K562 (cell line): ENCODE results near the gene ZKSCAN3. TPM values are rescaled to one million over a fixed set of nuclear protein-coding genes. Genes with fewer than 3 reads are reported as not detected.

ENCODE experiments used
- ATAC-seq: fragments of 200-7000 bp; cut with Tn5 transposase; 3 replicates; pipeline ENCODE4 v1.9.1; 2020; ENCODE audit warnings: moderate library complexity
- BruUV-seq: library from RNA; stranded (reverse); fragments of 400-500 nt; replicated peaks from 2 replicates; lab custom pipeline; 2021; lab: Mats Ljungman, UMichigan
- CTCF ChIA-PET: fragments of 300-600 bp; formaldehyde crosslinking; extraction: SDS; loops from one replicate; lab custom pipeline; 2021; ENCODE audit warnings: low intra/inter-chr PET ratio; lab: Yijun Ruan, JAX
- POLR2A ChIA-PET: fragments of 300-600, 350-650 bp; sonication (Branson Sonifier 250); formaldehyde crosslinking; extraction: SDS; loops from one replicate; lab custom pipeline; 2021; ENCODE audit warnings: antibody characterized with exemption, inconsistent platforms; lab: Yijun Ruan, JAX
- DNase-seq, 4 experiments: peaks; one replicate each; pipeline versions ENCODE4 v3.0.0 to v3.0.0-alpha.2; 2011 to 2018; ENCODE audit warnings: low spot score in 3 of 4, mixed read lengths in 3 of 4; ENCODE audit errors: extremely low read depth in 1 of 4
- FAIRE-seq: peaks from 2 replicates; lab custom pipeline; 2011; peaks lifted over from hg19 to GRCh38; lab: Jason Lieb, UNC
- H2AFZ ChIP-seq: 2 replicates; pipeline ENCODE4 v1.6.0; 2011; ENCODE audit warnings: low read depth, low read length, control low read depth, inconsistent platforms
- H3K27ac ChIP-seq: fragments of 200-600 bp; 3 replicates; pipeline ENCODE4 v1.8.0; 2011; ENCODE audit warnings: low read depth, mild to moderate bottlenecking, control low read depth, inconsistent platforms, low read length, moderate library complexity, mixed read lengths; ENCODE audit errors: extremely low read depth
- H3K27me3 ChIP-seq, 2 experiments: fragments of 300-600 bp in 1 of 2; 2 replicates in 1 of 2; 3 replicates in 1 of 2; pipeline versions ENCODE4 v1.6.0 to v1.8.0; 2011; ENCODE audit warnings: inconsistent platforms in 2 of 2, low read length in 2 of 2, mild to moderate bottlenecking in 1 of 2, mixed read lengths in 1 of 2, moderate library complexity in 1 of 2; ENCODE audit not compliant: control insufficient read depth in 2 of 2, insufficient read depth in 2 of 2
- H3K36me3 ChIP-seq: fragments of 300-600 bp; 3 replicates; pipeline ENCODE4 v1.8.0; 2011; ENCODE audit warnings: mild to moderate bottlenecking, low read length, inconsistent platforms; ENCODE audit not compliant: control insufficient read depth, insufficient read depth
- H3K4me1 ChIP-seq, 2 experiments: fragments of 200-600 bp in 1 of 2; replicated peaks in 1 of 2; 2 replicates in 1 of 2; 3 replicates in 1 of 2; pipeline versions ENCODE4 v1.5.1 to v1.8.0; 2011; ENCODE audit warnings: inconsistent platforms in 2 of 2, low read length in 2 of 2, mild to moderate bottlenecking in 1 of 2, mixed read lengths in 1 of 2, moderate library complexity in 1 of 2; ENCODE audit not compliant: control insufficient read depth in 2 of 2, insufficient read depth in 2 of 2
- H3K4me2 ChIP-seq: 2 replicates; pipeline ENCODE4 v1.6.1; 2011; ENCODE audit warnings: low read length, control low read depth, inconsistent platforms, mixed read lengths; ENCODE audit not compliant: insufficient read depth
- H3K4me3 ChIP-seq: fragments of 200-600 bp; sonication (generic), shearing (Covaris generic); 2 replicates; pipeline ENCODE4 v1.5.1; 2016; ENCODE audit warnings: control low read depth, inconsistent platforms
- H3K79me2 ChIP-seq: fragments of 200-600 bp; 3 replicates; pipeline ENCODE4 v1.8.0; 2011; ENCODE audit warnings: low read length, inconsistent platforms; ENCODE audit not compliant: control insufficient read depth, insufficient read depth
- H3K9ac ChIP-seq, 2 experiments: 2 replicates each; pipeline versions ENCODE4 v1.6.0 to v1.6.1; 2011; ENCODE audit warnings: low read depth in 2 of 2, low read length in 2 of 2, control low read depth in 1 of 2, inconsistent platforms in 1 of 2, mild to moderate bottlenecking in 1 of 2, mixed read lengths in 1 of 2; ENCODE audit not compliant: insufficient read depth in 1 of 2
- H3K9me1 ChIP-seq: one replicate; pipeline ENCODE4 v1.6.0; 2011; ENCODE audit warnings: inconsistent platforms, mild to moderate bottlenecking, low read length, moderate library complexity; ENCODE audit not compliant: control insufficient read depth, insufficient read depth
- H3K9me3 ChIP-seq: replicated peaks from 2 replicates; pipeline ENCODE4 v1.5.1; 2011; ENCODE audit warnings: low read depth, low read length, inconsistent platforms; ENCODE audit not compliant: control insufficient read depth, insufficient read depth
- H4K20me1 ChIP-seq: replicated peaks from 2 replicates; pipeline ENCODE4 v1.6.1; 2011; ENCODE audit warnings: low read length, inconsistent platforms, mixed read lengths; ENCODE audit not compliant: control insufficient read depth, insufficient read depth
- ARID1B ChIP-seq: fragments of 450-650 bp; IDR thresholded peaks from 2 replicates; pipeline ENCODE4 v1.6.1; 2016; ENCODE audit warnings: antibody characterized with exemption, mild to moderate bottlenecking, inconsistent platforms
- CBX2 ChIP-seq: fragments of 200-600 bp; sonication (generic); IDR thresholded peaks from one replicate; pipeline ENCODE4 v1.6.1; 2012; ENCODE audit warnings: mild to moderate bottlenecking, low read length, inconsistent platforms; ENCODE audit not compliant: insufficient read depth, poor library complexity, severe bottlenecking
- HDAC1 ChIP-seq, 2 experiments: fragments of 450-650 bp; IDR thresholded peaks; 2 replicates each; pipeline ENCODE4 v1.6.1; 2016 to 2017; ENCODE audit warnings: inconsistent platforms in 1 of 2, mild to moderate bottlenecking in 1 of 2, moderate library complexity in 1 of 2
- HDAC2 ChIP-seq: fragments of 450-650 bp; IDR thresholded peaks from 2 replicates; pipeline ENCODE4 v1.6.1; 2016; ENCODE audit warnings: mild to moderate bottlenecking
- MAFF ChIP-seq: IDR thresholded peaks from 2 replicates; pipeline ENCODE4 v1.6.1; 2012; ENCODE audit warnings: low read length, improper control_type of control experiment
- MAFK ChIP-seq: IDR thresholded peaks from 2 replicates; pipeline ENCODE4 v1.6.1; 2011; ENCODE audit warnings: low read length, improper control_type of control experiment
- RCOR1 ChIP-seq, 2 experiments: IDR thresholded peaks; 2 replicates each; pipeline ENCODE4 v1.6.1; 2012; ENCODE audit warnings: low read depth in 2 of 2, low read length in 2 of 2, borderline replicate concordance in 1 of 2, improper control_type of control experiment in 1 of 2
- SMAD4 ChIP-seq: fragments of 250-450 bp; sonication (Bioruptor Pico); conservative IDR thresholded peaks from 2 replicates; pipeline ENCODE4 v1.8.0; 2021; ENCODE audit warnings: inconsistent platforms, mild to moderate bottlenecking, moderate library complexity
- ZNF12 ChIP-seq: sonication (generic); formaldehyde crosslinking; IDR thresholded peaks from 2 replicates; pipeline ENCODE4 v1.4.0; 2020; ENCODE audit warnings: mild to moderate bottlenecking, missing genetic modification reagents
- WGBS: fragments of 100-300 bp; shearing (Covaris generic); methylation state at CpG from one replicate; pipeline ENCODE4 v1.1.6; 2016; ENCODE audit warnings: low coverage, mixed read lengths; ENCODE audit not compliant: insufficient coverage; ENCODE audit errors: missing lambda C conversion rate; 5-methylcytosine and 5-hydroxymethylcytosine counted together
- in situ Hi-C: fragments of 300-500 bp; cut with MboI; formaldehyde crosslinking; loops from 4 replicates; pipeline ENCODE4 v1.15.0; 2018; ENCODE audit warnings: inconsistent platforms, mixed read lengths
- intact Hi-C: fragments of 100-400 bp; cut with micrococcal nuclease; formaldehyde crosslinking; loops from 2 replicates; pipeline ENCODE4 v1.14.2; 2022
- polyA plus RNA-seq, 8 experiments: library from polyadenylated mRNA; depleted of rRNA in 4 of 8; stranded (reverse) in 5 of 8; unstranded in 3 of 8; fragments of >200 nt; fragmentation: Nextera tagmentation in 2 of 8; fragmentation: Illumina TruSeq in 1 of 8; extraction: Ambion mirVana in 2 of 8; extraction: Trizol in 1 of 8; gene quantifications; 2 replicates each; pipeline versions ENCODE4 v1.2.1 to v1.2.3, GENCODE V29; 2011 to 2014; ENCODE audit warnings: inconsistent platforms in 1 of 8, missing spikeins in 1 of 8
- total RNA-seq, 7 experiments: library from RNA; depleted of rRNA in 6 of 7; stranded (reverse); fragments of >200 nt in 6 of 7; fragmentation: Illumina TruSeq in 2 of 7; extraction: Trizol in 2 of 7; gene quantifications; 2 replicates each; pipeline versions ENCODE4 v1.2.1 to v1.2.3, GENCODE V29; 2011 to 2021; ENCODE audit warnings: low replicate concordance in 1 of 7
- TF ChIP-seq, protein P1 (sequence below), 2 experiments: fragments of 450-650 bp; conservative IDR thresholded peaks; 2 replicates each; pipeline ENCODE4 v1.6.1; 2017; ENCODE audit warnings: mild to moderate bottlenecking in 2 of 2, moderate library complexity in 2 of 2
- TF ChIP-seq, protein P2 (sequence below): fragments of 200-800 bp; sonication (Bioruptor generic); IDR thresholded peaks from 2 replicates; pipeline ENCODE4 v1.6.1; 2017; ENCODE audit warnings: missing genetic modification characterization, missing compliant biosample characterization
- TF ChIP-seq, protein P3 (sequence below): fragments of 450-650 bp; formaldehyde crosslinking; IDR thresholded peaks from 2 replicates; pipeline ENCODE4 v1.4.0; 2022; ENCODE audit warnings: missing genetic modification characterization
- TF ChIP-seq, protein P4 (sequence below): fragments of 450-650 bp; IDR thresholded peaks from 2 replicates; pipeline ENCODE4 v1.6.1; 2016
- TF ChIP-seq, protein P5 (sequence below): fragments of 450-650 bp; IDR thresholded peaks from 2 replicates; pipeline ENCODE4 v1.6.1; 2017; ENCODE audit warnings: mild to moderate bottlenecking, moderate library complexity

ZKSCAN3 gene
- total and polyA plus RNA-seq, 9 of the 15 experiments (the other 6 are each of a cell fraction or from before 2014, with no cell fraction given): 3.0 to 12.4 (median 10.2) TPM

DNA sequence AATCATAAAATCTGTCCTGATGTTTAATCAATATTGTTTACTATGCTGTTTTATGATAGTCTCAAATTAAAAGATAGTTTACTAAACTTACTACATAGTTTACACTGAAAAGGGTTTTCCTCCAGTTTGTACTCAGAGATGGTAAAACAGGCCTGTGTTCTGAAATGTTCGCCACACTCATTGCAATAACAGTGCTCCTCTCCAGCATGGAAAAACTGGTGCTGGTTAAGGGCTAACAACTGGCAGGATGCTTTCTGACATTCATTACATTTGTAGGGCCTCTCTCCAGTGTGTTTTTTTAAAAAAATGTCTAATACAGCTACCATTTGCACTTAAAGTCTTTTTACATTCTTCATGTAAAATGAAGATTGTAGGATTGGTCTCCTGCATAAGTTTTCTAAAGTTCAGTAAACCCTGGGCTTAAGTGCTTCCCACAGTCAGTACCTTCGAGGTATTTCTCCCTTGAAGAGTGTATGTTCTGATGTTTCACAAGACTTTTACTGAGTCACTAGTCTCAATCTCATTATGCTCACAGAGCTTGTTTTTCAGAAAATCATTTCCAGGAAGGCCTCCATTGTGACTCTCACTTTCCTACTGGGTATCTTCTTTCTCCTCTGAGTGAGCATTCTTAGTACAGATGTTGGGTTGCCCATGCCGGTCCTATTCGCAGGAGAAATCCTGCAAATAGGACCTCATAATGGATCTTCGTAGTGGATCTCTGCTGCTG, 58.5 kb downstream of the ZKSCAN3 start:
- H3K4me2 ChIP-seq: peak overlapping the region; percentile 5; the same call in 1 of the 2 replicates
- no peaks in the 10 kb centered on the region for H3K36me3 ChIP-seq
- no peak overlapping the region for H3K4me3 ChIP-seq
- ChIA-PET CTCF (no interaction called here), POLR2A (interaction anchor here (0.5 to 2.1 kb wide), 6 partner anchors 11 to 192 kb away, joined by 3 to 6 read pairs (median 4); partner anchors contain the start of gene ZSCAN31)
- H3K9me3 ChIP-seq: no peaks in the 10 kb centered on the region
- in situ Hi-C loops: no loop called here
- no peak overlapping the region for H3K9ac ChIP-seq
- ATAC-seq (peak; percentile 77), DNase-seq (peak in 2 of 4 experiments; percentile 25 to 45), FAIRE-seq (no peak)
- 39% methylated on average over 5 of the region's 5 CpGs for WGBS
- BruUV-seq: no TSS peak
- H3K79me2 ChIP-seq: no peaks in the 10 kb centered on the region
- intact Hi-C loops: no loop called here
- H3K4me1 ChIP-seq: peaks cover 0 to 25% of the 10 kb centered on the region in 2 experiments; a peak in 3 of 5 replicates
- no peaks in the 10 kb centered on the region for H3K9me1 ChIP-seq
- H3K27me3 ChIP-seq: no peaks in the 10 kb centered on the region
- H3K27ac ChIP-seq: peak overlapping the region; percentile 33; the same call in 1 of the 3 replicates
- peak overlapping the region; percentile 83 for H2AFZ ChIP-seq
- no peaks in the 10 kb centered on the region for H4K20me1 ChIP-seq
- TF ChIP-seq MAFK: peak; percentile 33; the same call in 1 of the 2 replicates
- TF ChIP-seq, protein P1, sequence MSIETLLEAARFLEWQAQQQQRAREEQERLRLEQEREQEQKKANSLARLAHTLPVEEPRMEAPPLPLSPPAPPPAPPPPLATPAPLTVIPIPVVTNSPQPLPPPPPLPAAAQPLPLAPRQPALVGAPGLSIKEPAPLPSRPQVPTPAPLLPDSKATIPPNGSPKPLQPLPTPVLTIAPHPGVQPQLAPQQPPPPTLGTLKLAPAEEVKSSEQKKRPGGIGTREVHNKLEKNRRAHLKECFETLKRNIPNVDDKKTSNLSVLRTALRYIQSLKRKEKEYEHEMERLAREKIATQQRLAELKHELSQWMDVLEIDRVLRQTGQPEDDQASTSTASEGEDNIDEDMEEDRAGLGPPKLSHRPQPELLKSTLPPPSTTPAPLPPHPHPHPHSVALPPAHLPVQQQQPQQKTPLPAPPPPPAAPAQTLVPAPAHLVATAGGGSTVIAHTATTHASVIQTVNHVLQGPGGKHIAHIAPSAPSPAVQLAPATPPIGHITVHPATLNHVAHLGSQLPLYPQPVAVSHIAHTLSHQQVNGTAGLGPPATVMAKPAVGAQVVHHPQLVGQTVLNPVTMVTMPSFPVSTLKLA (conservative IDR thresholded peaks at IDR 0.05): 0 out of 4 replicates have a peak, but pooled peaks of 1 of the 2 experiments have one; percentile 23
- 0 out of 2 replicates have a peak, but pooled peaks have one; percentile 2 for TF ChIP-seq MAFF
- TF ChIP-seq, protein P2, sequence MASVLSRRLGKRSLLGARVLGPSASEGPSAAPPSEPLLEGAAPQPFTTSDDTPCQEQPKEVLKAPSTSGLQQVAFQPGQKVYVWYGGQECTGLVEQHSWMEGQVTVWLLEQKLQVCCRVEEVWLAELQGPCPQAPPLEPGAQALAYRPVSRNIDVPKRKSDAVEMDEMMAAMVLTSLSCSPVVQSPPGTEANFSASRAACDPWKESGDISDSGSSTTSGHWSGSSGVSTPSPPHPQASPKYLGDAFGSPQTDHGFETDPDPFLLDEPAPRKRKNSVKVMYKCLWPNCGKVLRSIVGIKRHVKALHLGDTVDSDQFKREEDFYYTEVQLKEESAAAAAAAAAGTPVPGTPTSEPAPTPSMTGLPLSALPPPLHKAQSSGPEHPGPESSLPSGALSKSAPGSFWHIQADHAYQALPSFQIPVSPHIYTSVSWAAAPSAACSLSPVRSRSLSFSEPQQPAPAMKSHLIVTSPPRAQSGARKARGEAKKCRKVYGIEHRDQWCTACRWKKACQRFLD: no peak
- peak; percentile 38; the same call in 1 of the 2 replicates for TF ChIP-seq ARID1B
- TF ChIP-seq, protein P3, sequence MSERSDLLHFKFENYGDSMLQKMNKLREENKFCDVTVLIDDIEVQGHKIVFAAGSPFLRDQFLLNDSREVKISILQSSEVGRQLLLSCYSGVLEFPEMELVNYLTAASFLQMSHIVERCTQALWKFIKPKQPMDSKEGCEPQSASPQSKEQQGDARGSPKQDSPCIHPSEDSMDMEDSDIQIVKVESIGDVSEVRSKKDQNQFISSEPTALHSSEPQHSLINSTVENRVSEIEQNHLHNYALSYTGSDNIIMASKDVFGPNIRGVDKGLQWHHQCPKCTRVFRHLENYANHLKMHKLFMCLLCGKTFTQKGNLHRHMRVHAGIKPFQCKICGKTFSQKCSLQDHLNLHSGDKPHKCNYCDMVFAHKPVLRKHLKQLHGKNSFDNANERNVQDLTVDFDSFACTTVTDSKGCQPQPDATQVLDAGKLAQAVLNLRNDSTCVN (CRISPR knock-in tag): no peak
- TF ChIP-seq CBX2: no peak
- TF ChIP-seq HDAC2: peak; percentile 50; the same call in 1 of the 2 replicates
- TF ChIP-seq RCOR1 (IDR thresholded peaks at IDR 0.05; ENCODE audit: borderline replicate concordance in 1 of 2, low read depth in 2 of 2, low read length in 2 of 2): peak in 1 of 2 experiments; percentile 59; a peak in 1 of 4 replicates
- TF ChIP-seq SMAD4 (CRISPR knock-in tag): 0 out of 2 replicates have a peak, but pooled peaks have one; percentile 38
- no peak for TF ChIP-seq ZNF12
- TF ChIP-seq, protein P4, sequence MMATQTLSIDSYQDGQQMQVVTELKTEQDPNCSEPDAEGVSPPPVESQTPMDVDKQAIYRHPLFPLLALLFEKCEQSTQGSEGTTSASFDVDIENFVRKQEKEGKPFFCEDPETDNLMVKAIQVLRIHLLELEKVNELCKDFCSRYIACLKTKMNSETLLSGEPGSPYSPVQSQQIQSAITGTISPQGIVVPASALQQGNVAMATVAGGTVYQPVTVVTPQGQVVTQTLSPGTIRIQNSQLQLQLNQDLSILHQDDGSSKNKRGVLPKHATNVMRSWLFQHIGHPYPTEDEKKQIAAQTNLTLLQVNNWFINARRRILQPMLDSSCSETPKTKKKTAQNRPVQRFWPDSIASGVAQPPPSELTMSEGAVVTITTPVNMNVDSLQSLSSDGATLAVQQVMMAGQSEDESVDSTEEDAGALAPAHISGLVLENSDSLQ: no peak
- TF ChIP-seq, protein P5, sequence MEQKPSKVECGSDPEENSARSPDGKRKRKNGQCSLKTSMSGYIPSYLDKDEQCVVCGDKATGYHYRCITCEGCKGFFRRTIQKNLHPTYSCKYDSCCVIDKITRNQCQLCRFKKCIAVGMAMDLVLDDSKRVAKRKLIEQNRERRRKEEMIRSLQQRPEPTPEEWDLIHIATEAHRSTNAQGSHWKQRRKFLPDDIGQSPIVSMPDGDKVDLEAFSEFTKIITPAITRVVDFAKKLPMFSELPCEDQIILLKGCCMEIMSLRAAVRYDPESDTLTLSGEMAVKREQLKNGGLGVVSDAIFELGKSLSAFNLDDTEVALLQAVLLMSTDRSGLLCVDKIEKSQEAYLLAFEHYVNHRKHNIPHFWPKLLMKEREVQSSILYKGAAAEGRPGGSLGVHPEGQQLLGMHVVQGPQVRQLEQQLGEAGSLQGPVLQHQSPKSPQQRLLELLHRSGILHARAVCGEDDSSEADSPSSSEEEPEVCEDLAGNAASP: no peak
- 0 out of 4 replicates have a peak, but pooled peaks of 1 of the 2 experiments have one; percentile 37 for TF ChIP-seq HDAC1 (IDR thresholded peaks at IDR 0.05)
